ENCODE data around the gene IGF2BP3.
"Not testable (repeated sequence)": the region's sequence is repeated elsewhere in the genome, so short reads cannot be mapped to it uniquely, and the experiment has no call there.

Gene IGF2BP3

GRCh38 chr7:23470330-23471105 is at the start of gene IGF2BP3:
TSS of gene IGF2BP3 (minus strand) at chr7:23470491. CDS start at chr7:23470110, 381 bp downstream.
- peak; percentile 96 for DNase-seq

GRCh38 chr7:23514755-23515154 is 44.5 kb upstream of the IGF2BP3 start:
- no peak for DNase-seq

GRCh38 chr7:23513746-23514145 is 43.5 kb upstream of the IGF2BP3 start:
- DNase-seq, result not testable (repeated sequence)

- DNase-seq, result no peak
These were observed 23.7 kb upstream of the IGF2BP3 start for GRCh38 chr7:23494009-23494408.

GRCh38 chr7:23491502-23491901 is 21.2 kb upstream of the IGF2BP3 start:
- no peak for DNase-seq

- peak; percentile 20 for DNase-seq
These were observed 20.3 kb upstream of the IGF2BP3 start for GRCh38 chr7:23490357-23491135.

- not testable (repeated sequence) for DNase-seq
These were observed 18.4 kb upstream of the IGF2BP3 start for GRCh38 chr7:23488714-23489113.

GRCh38 chr7:23487670-23488069 is 17.4 kb upstream of the IGF2BP3 start:
- no peak for DNase-seq

- DNase-seq, result no peak
These were observed 15.9 kb upstream of the IGF2BP3 start for GRCh38 chr7:23486002-23486773.

- DNase-seq, result no peak
These were observed 12.4 kb upstream of the IGF2BP3 start for GRCh38 chr7:23482686-23483085.

GRCh38 chr7:23477962-23478866 is 7.9 kb upstream of the IGF2BP3 start:
- DNase-seq, result no peak

GRCh38 chr7:23477157-23477499 is 6.8 kb upstream of the IGF2BP3 start:
- no peak for DNase-seq

- peak; percentile 20 for DNase-seq
These were observed 6.2 kb upstream of the IGF2BP3 start for GRCh38 chr7:23476286-23477156.

- DNase-seq, result no peak
These were observed 5.2 kb upstream of the IGF2BP3 start for GRCh38 chr7:23475576-23475839.

- peak; percentile 82 for DNase-seq
These were observed 4.7 kb upstream of the IGF2BP3 start for GRCh38 chr7:23474829-23475575.

GRCh38 chr7:23474094-23474828 is 4.0 kb upstream of the IGF2BP3 start:
- peak; percentile 99 for DNase-seq

- no peak for DNase-seq
These were observed 3.5 kb upstream of the IGF2BP3 start for GRCh38 chr7:23473844-23474093.

GRCh38 chr7:23472956-23473843 is 2.9 kb upstream of the IGF2BP3 start:
- DNase-seq, result peak; percentile 84

- DNase-seq, result no peak
These were observed 2.3 kb upstream of the IGF2BP3 start for GRCh38 chr7:23472556-23472955.
